GM12878 (cell line): ENCODE results near the gene TTC17. TPM values are rescaled to one million over a fixed set of nuclear protein-coding genes. Genes with fewer than 3 reads are reported as not detected.

Experiments used
- ATAC-seq: fragments of 200-7000 bp; cut with Tn5 transposase; 3 replicates; pipeline ENCODE4 v1.9.1; 2020; ENCODE audit warnings: mild to moderate bottlenecking, moderate library complexity
- BruUV-seq: library from RNA; stranded (reverse); fragments of 400-500 nt; replicated peaks from 2 replicates; lab custom pipeline; 2021; lab: Mats Ljungman, UMichigan
- CTCF ChIA-PET: fragments of 300-600 bp; sonication (Branson Sonifier 250); formaldehyde crosslinking; extraction: SDS; loops from one replicate; lab custom pipeline; 2021; ENCODE audit warnings: inconsistent platforms; lab: Yijun Ruan, JAX
- POLR2A ChIA-PET: fragments of 350-600 bp; formaldehyde crosslinking; extraction: SDS; loops from one replicate; lab custom pipeline; 2021; ENCODE audit warnings: inconsistent platforms; lab: Charles Lee
- RAD21 ChIA-PET: fragments of 300-600 bp; sonication (Branson Sonifier 250); formaldehyde crosslinking; loops from one replicate; lab custom pipeline; 2023; ENCODE audit warnings: antibody characterized with exemption; ENCODE audit not compliant: unreplicated experiment; lab: Charles Lee
- SMC1A ChIA-PET: fragments of 300-600 bp; sonication (Branson Sonifier 250); formaldehyde crosslinking; loops from one replicate; lab custom pipeline; 2023; ENCODE audit not compliant: unreplicated experiment, uncharacterized antibody; lab: Charles Lee
- DNase-seq: peaks from one replicate; pipeline ENCODE4 v3.0.0-alpha.2; 2011; ENCODE audit warnings: low read depth, low spot score
- FAIRE-seq: peaks from 3 replicates; lab custom pipeline; 2011; peaks lifted over from hg19 to GRCh38; lab: Jason Lieb, UNC
- H2AFZ ChIP-seq: 2 replicates; pipeline ENCODE4 v1.6.0; 2011; ENCODE audit warnings: low read depth, low read length, control low read depth; ENCODE audit not compliant: control insufficient read depth
- H3K27ac ChIP-seq: 2 replicates; pipeline ENCODE4 v1.5.1; 2011; ENCODE audit warnings: control low read depth; ENCODE audit not compliant: control insufficient read depth, insufficient read depth
- H3K27me3 ChIP-seq, 2 experiments: replicated peaks in 1 of 2; 2 replicates each; pipeline versions ENCODE4 v1.6.0 to v1.6.1; 2011; ENCODE audit warnings: low read length in 1 of 2; ENCODE audit not compliant: control insufficient read depth in 2 of 2, insufficient read depth in 2 of 2
- H3K36me3 ChIP-seq, 2 experiments: 2 replicates each; pipeline ENCODE4 v1.5.1; 2011; ENCODE audit warnings: low read length in 1 of 2; ENCODE audit not compliant: control insufficient read depth in 2 of 2, insufficient read depth in 2 of 2
- H3K4me1 ChIP-seq: 2 replicates; pipeline ENCODE4 v1.6.1; 2011; ENCODE audit warnings: mild to moderate bottlenecking, low read length, moderate library complexity, mixed read lengths; ENCODE audit not compliant: control insufficient read depth, insufficient read depth
- H3K4me2 ChIP-seq: 2 replicates; pipeline ENCODE4 v1.6.0; 2011; ENCODE audit warnings: control low read depth; ENCODE audit not compliant: control insufficient read depth, insufficient read depth
- H3K4me3 ChIP-seq: fragments of 200-600 bp; sonication (generic); 2 replicates; pipeline ENCODE4 v1.5.1; 2016
- H3K79me2 ChIP-seq: 2 replicates; pipeline ENCODE4 v1.6.0; 2011; ENCODE audit warnings: low read length; ENCODE audit not compliant: control insufficient read depth, insufficient read depth
- H3K9ac ChIP-seq: 2 replicates; pipeline ENCODE4 v1.8.0; 2011; ENCODE audit warnings: low read length, control low read depth, mixed read lengths; ENCODE audit not compliant: control insufficient read depth, insufficient read depth
- H3K9me3 ChIP-seq: replicated peaks from 3 replicates; pipeline ENCODE4 v1.5.1; 2011; ENCODE audit warnings: mild to moderate bottlenecking, low read length; ENCODE audit not compliant: control insufficient read depth, insufficient read depth
- H4K20me1 ChIP-seq: 2 replicates; pipeline ENCODE4 v1.6.0; 2011; ENCODE audit not compliant: control insufficient read depth, insufficient read depth
- BCL11A ChIP-seq: IDR thresholded peaks from 2 replicates; pipeline ENCODE4 v1.6.1; 2011; ENCODE audit warnings: low read depth, low read length
- BHLHE40 ChIP-seq, 2 experiments: fragments of 450-650 bp in 1 of 2; IDR thresholded peaks; 2 replicates each; pipeline ENCODE4 v1.6.1; 2011 to 2017; ENCODE audit warnings: low read depth in 2 of 2, borderline replicate concordance in 1 of 2, improper control_type of control experiment in 1 of 2, low read length in 1 of 2, mild to moderate bottlenecking in 1 of 2
- CREB1 ChIP-seq: IDR thresholded peaks from 2 replicates; pipeline ENCODE4 v1.6.1; 2012; ENCODE audit warnings: low read depth, mild to moderate bottlenecking, inconsistent platforms
- E4F1 ChIP-seq: fragments of 450-650 bp; IDR thresholded peaks from 2 replicates; pipeline ENCODE4 v1.6.1; 2018; ENCODE audit warnings: borderline replicate concordance, mild to moderate bottlenecking; ENCODE audit not compliant: partially characterized antibody
- HDAC6 ChIP-seq: fragments of 200-600 bp; sonication (generic); IDR thresholded peaks from one replicate; pipeline ENCODE4 v1.8.0; 2017; ENCODE audit warnings: antibody characterized with exemption; ENCODE audit not compliant: unreplicated experiment
- IKZF2 ChIP-seq, 2 experiments: fragments of 450-650 bp; IDR thresholded peaks; 2 replicates each; pipeline ENCODE4 v1.6.1; 2017; ENCODE audit warnings: mild to moderate bottlenecking in 2 of 2, moderate library complexity in 2 of 2
- LARP7 ChIP-seq: fragments of 450-650 bp; IDR thresholded peaks from 2 replicates; pipeline ENCODE4 v1.6.1; 2017; ENCODE audit warnings: mild to moderate bottlenecking
- MYC ChIP-seq: IDR thresholded peaks from 2 replicates; pipeline ENCODE4 v1.6.1; 2011; ENCODE audit warnings: mild to moderate bottlenecking, low read length, moderate library complexity, inconsistent platforms; ENCODE audit not compliant: insufficient read depth, insufficient replicate concordance, insufficient read length, severe bottlenecking
- NR2F1 ChIP-seq: fragments of 450-650 bp; conservative IDR thresholded peaks from 2 replicates; pipeline ENCODE4 v1.6.1; 2017; ENCODE audit warnings: mild to moderate bottlenecking
- PBX3 ChIP-seq: IDR thresholded peaks from 2 replicates; pipeline ENCODE4 v1.6.1; 2011; ENCODE audit warnings: mild to moderate bottlenecking, low read depth, low read length, moderate library complexity; ENCODE audit not compliant: insufficient replicate concordance
- POLR2AphosphoS2 ChIP-seq: IDR thresholded peaks from 2 replicates; pipeline ENCODE4 v1.6.1; 2011; ENCODE audit warnings: low read depth, mild to moderate bottlenecking, low read length, improper control_type of control experiment, moderate library complexity
- RAD21 ChIP-seq: IDR thresholded peaks from 2 replicates; pipeline ENCODE4 v1.6.1; 2011; ENCODE audit warnings: mild to moderate bottlenecking, low read depth, low read length, moderate library complexity; ENCODE audit not compliant: insufficient read depth
- RBBP5 ChIP-seq: fragments of 200-600 bp; sonication (generic); conservative IDR thresholded peaks from 2 replicates; pipeline ENCODE4 v1.6.1; 2016
- RELA ChIP-seq: fragments of 450-650 bp; IDR thresholded peaks from 2 replicates; pipeline ENCODE4 v1.8.0; 2014; ENCODE audit warnings: borderline replicate concordance; ENCODE audit not compliant: partially characterized antibody
- SMAD5 ChIP-seq: IDR thresholded peaks from 2 replicates; pipeline ENCODE4 v1.6.1; 2016; ENCODE audit warnings: antibody characterized with exemption, low read depth
- SMARCA5 ChIP-seq: fragments of 450-650 bp; IDR thresholded peaks from 2 replicates; pipeline ENCODE4 v1.6.1; 2017; ENCODE audit warnings: mild to moderate bottlenecking
- SUPT20H ChIP-seq: IDR thresholded peaks from 2 replicates; pipeline ENCODE4 v1.6.1; 2011; ENCODE audit warnings: low read depth, mild to moderate bottlenecking, low read length, moderate library complexity, borderline replicate concordance; ENCODE audit not compliant: control insufficient read depth
- SUZ12 ChIP-seq: fragments of 200-600 bp; sonication (generic); IDR thresholded peaks from one replicate; pipeline ENCODE4 v1.6.1; 2018; ENCODE audit warnings: antibody characterized with exemption, mild to moderate bottlenecking; ENCODE audit not compliant: unreplicated experiment
- TAF1 ChIP-seq: IDR thresholded peaks from 2 replicates; pipeline ENCODE4 v1.6.1; 2011; ENCODE audit warnings: mild to moderate bottlenecking, low read depth, low read length, borderline replicate concordance
- ZNF207 ChIP-seq: fragments of 450-650 bp; IDR thresholded peaks from 2 replicates; pipeline ENCODE4 v1.6.1; 2014; ENCODE audit warnings: antibody characterized with exemption, mild to moderate bottlenecking, borderline replicate concordance
- ZNF622 ChIP-seq: fragments of 450-650 bp; IDR thresholded peaks from 2 replicates; pipeline ENCODE4 v1.6.1; 2017; ENCODE audit warnings: mild to moderate bottlenecking, inconsistent platforms
- ZSCAN29 ChIP-seq: fragments of 450-650 bp; IDR thresholded peaks from 2 replicates; pipeline ENCODE4 v1.6.1; 2017; ENCODE audit warnings: mild to moderate bottlenecking, moderate library complexity
- WGBS: methylation state at CpG from one replicate; pipeline ENCODE4 v1.1.6; 2016; ENCODE audit warnings: low lambda C conversion rate; ENCODE audit not compliant: insufficient replicate concordance, insufficient coverage; ENCODE audit errors: missing lambda C conversion rate; 5-methylcytosine and 5-hydroxymethylcytosine counted together
- in situ Hi-C: fragments of 300-500 bp; cut with MboI; formaldehyde crosslinking; loops from 9 replicates; pipeline ENCODE4 v1.14.3; 2018; ENCODE audit warnings: mixed read lengths
- intact Hi-C: fragments of 100-400 bp; cut with micrococcal nuclease; formaldehyde crosslinking; loops from one replicate; pipeline ENCODE4 v1.14.2; 2022; ENCODE audit not compliant: unreplicated experiment
- polyA plus RNA-seq, 11 experiments: library from polyadenylated mRNA; depleted of rRNA in 4 of 11; unstranded in 6 of 11; stranded (reverse) in 5 of 11; fragments of >200 nt; fragmentation: Nextera tagmentation in 4 of 11; fragmentation: Illumina TruSeq in 1 of 11; extraction: Ambion mirVana in 4 of 11; extraction: Trizol in 1 of 11; gene quantifications; 1 replicate in 1 of 11; 2 replicates in 10 of 11; pipeline versions ENCODE4 v1.2.1 to v1.2.3, GENCODE V29; 2011 to 2016; ENCODE audit warnings: inconsistent platforms in 2 of 11, missing spikeins in 2 of 11, low read depth in 1 of 11
- total RNA-seq, 4 experiments: library from RNA; depleted of rRNA in 3 of 4; stranded (reverse); fragments of >200 nt in 3 of 4; fragmentation: Illumina TruSeq in 1 of 4; extraction: Trizol in 1 of 4; gene quantifications; 2 replicates each; pipeline versions ENCODE4 v1.2.1 to v1.2.3, GENCODE V29; 2013 to 2021

TTC17 gene
- total and polyA plus RNA-seq, 10 of the 15 experiments (the other 5 are each of a cell fraction or from before 2014, with no cell fraction given) = 15.9 to 116 (median 41.5) TPM

GRCh38 chr11:43396617-43397016 is 37.9 kb downstream of the TTC17 start (continued):
- no peak for TF ChIP-seq LARP7
- no peak for TF ChIP-seq SUZ12
- no peak for TF ChIP-seq CREB1
- no peak for TF ChIP-seq RBBP5
- no peak for TF ChIP-seq E4F1
- TF ChIP-seq NR2F1 = no peak
- TF ChIP-seq HDAC6 = no peak
- no peak for TF ChIP-seq BHLHE40 (IDR thresholded peaks at IDR 0.05; ENCODE audit: borderline replicate concordance in 1 of 2, low read depth in 2 of 2, low read length in 1 of 2)
- TF ChIP-seq POLR2AphosphoS2 = no peak

GRCh38 chr11:43397251-43397650 is 38.5 kb downstream of the TTC17 start:
- 61% methylated on average over 3 of the region's 3 CpGs for WGBS
- RAD21 ChIA-PET = no interaction called here
- no peak overlapping the region for H3K27ac ChIP-seq
- BruUV-seq = no TSS peak
- DNase-seq (no peak), FAIRE-seq (no peak), ATAC-seq (no peak)
- H3K36me3 ChIP-seq = peaks cover 6 to 30% of the 10 kb centered on the region in 2 experiments
- H3K9ac ChIP-seq = no peak overlapping the region
- H3K27me3 ChIP-seq = no peaks in the 10 kb centered on the region
- intact Hi-C loops (no loop called here), in situ Hi-C loops (no loop called here)
- SMC1A ChIA-PET = no interaction called here
- no peaks in the 10 kb centered on the region for H3K9me3 ChIP-seq
- no peak overlapping the region for H2AFZ ChIP-seq
- TF ChIP-seq RELA (no peak), ZSCAN29 (no peak), SMARCA5 (no peak), ZNF207 (no peak), SUPT20H (no peak), SMAD5 (no peak), BCL11A (no peak), PBX3 (no peak), RAD21 (no peak), TAF1 (no peak), IKZF2 (IDR thresholded peaks at IDR 0.05) (no peak), MYC (no peak), ZNF622 (no peak)
- no peaks in the 10 kb centered on the region for H4K20me1 ChIP-seq
- H3K4me2 ChIP-seq = no peak overlapping the region
- no peaks in the 10 kb centered on the region for H3K79me2 ChIP-seq
- POLR2A ChIA-PET = no interaction called here
- CTCF ChIA-PET = interaction anchor here (1.1 kb wide), 1 partner anchor 9 kb away, joined by 3 read pairs; no protein-coding TSS in a partner anchor
- H3K4me3 ChIP-seq = no peak overlapping the region
- H3K4me1 ChIP-seq = no peaks in the 10 kb centered on the region
